Loucy (cell line): ENCODE results near the gene TCEAL1.
A peak's percentile ranks its signal among the peaks of the same experiment; 100 is the strongest.
"Not testable (repeated sequence)": the region's sequence is repeated elsewhere in the genome, so short reads cannot be mapped to it uniquely, and the experiment has no call there.

Source experiments
- H2AFZ ChIP-seq: fragments of 200-600 bp; sonication (generic); 2 replicates; pipeline ENCODE4 v1.6.0; 2016; ENCODE audit warnings: antibody characterized with exemption, mild to moderate bottlenecking, low read length, moderate library complexity
- H3F3A ChIP-seq: fragments of 200-600 bp; 2 replicates; pipeline ENCODE4 v1.6.0; 2016; ENCODE audit warnings: antibody characterized with exemption, low read depth, mild to moderate bottlenecking
- H3K27me3 ChIP-seq: fragments of 200-600 bp; sonication (generic); 2 replicates; pipeline ENCODE4 v1.6.1; 2014; ENCODE audit warnings: low read length, mild to moderate bottlenecking; ENCODE audit not compliant: insufficient read depth, poor library complexity, severe bottlenecking
- H3K36me3 ChIP-seq: fragments of 200-600 bp; sonication (generic); 2 replicates; pipeline ENCODE4 v1.6.1; 2016; ENCODE audit warnings: low read length; ENCODE audit not compliant: insufficient read depth
- H3K4me1 ChIP-seq: fragments of 200-600 bp; sonication (generic); 2 replicates; pipeline ENCODE4 v1.5.1; 2014; ENCODE audit warnings: low read length, mild to moderate bottlenecking; ENCODE audit not compliant: insufficient read depth, poor library complexity, severe bottlenecking
- H3K4me2 ChIP-seq: fragments of 200-600 bp; sonication (generic); 2 replicates; pipeline ENCODE4 v1.6.0; 2014; ENCODE audit warnings: antibody characterized with exemption, low read length, low read depth, mild to moderate bottlenecking; ENCODE audit not compliant: poor library complexity, severe bottlenecking
- H3K4me3 ChIP-seq: fragments of 200-600 bp; sonication (generic); 2 replicates; pipeline ENCODE4 v1.5.1; 2014; ENCODE audit warnings: low read length, mild to moderate bottlenecking, mixed read lengths; ENCODE audit not compliant: poor library complexity, severe bottlenecking
- H3K79me2 ChIP-seq: fragments of 200-600 bp; sonication (generic); 2 replicates; pipeline ENCODE4 v1.6.1; 2014; ENCODE audit warnings: low read length; ENCODE audit not compliant: insufficient read depth
- H3K9ac ChIP-seq: fragments of 200-600 bp; sonication (generic); 2 replicates; pipeline ENCODE4 v1.6.0; 2014; ENCODE audit warnings: mild to moderate bottlenecking, low read depth, low read length, moderate library complexity; ENCODE audit not compliant: poor library complexity, severe bottlenecking
- H3K9me2 ChIP-seq: fragments of 200-600 bp; sonication (generic); replicated peaks from 2 replicates; pipeline ENCODE4 v1.6.1; 2016; ENCODE audit warnings: low read depth, low read length, mixed read lengths
- H3K9me3 ChIP-seq: fragments of 200-600 bp; sonication (generic); 2 replicates; pipeline ENCODE4 v1.6.1; 2014; ENCODE audit warnings: mild to moderate bottlenecking, antibody characterized with exemption, low read length, low read depth; ENCODE audit not compliant: insufficient read depth
- H4K20me1 ChIP-seq: fragments of 200-600 bp; sonication (generic); 2 replicates; pipeline ENCODE4 v1.6.0; 2014; ENCODE audit warnings: antibody characterized with exemption, low read length, mild to moderate bottlenecking; ENCODE audit not compliant: insufficient read depth, poor library complexity, severe bottlenecking
- EZH2phosphoT487 ChIP-seq: fragments of 200-600 bp; IDR thresholded peaks from 2 replicates; pipeline ENCODE4 v1.6.1; 2018; ENCODE audit warnings: antibody characterized with exemption, mild to moderate bottlenecking, moderate library complexity, borderline replicate concordance
- TF ChIP-seq, protein P1 (sequence below): fragments of 200-600 bp; sonication (generic); conservative IDR thresholded peaks from 2 replicates; pipeline ENCODE4 v1.5.1; 2014; ENCODE audit warnings: mild to moderate bottlenecking, antibody characterized with exemption, low read length

Gene TCEAL1

GRCh38 chrX:103586314-103586646 lies 42.5 kb upstream of the TCEAL1 start:
- Histone ChIP-seq H3K4me1 (peaks cover 12% of the 10 kb centered on the region), H3F3A (no peaks in the 10 kb centered on the region), H3K9me3 (no peaks in the 10 kb centered on the region), H3K9ac (peak overlapping the region; percentile 78), H3K36me3 (no peaks in the 10 kb centered on the region), H3K79me2 (no peaks in the 10 kb centered on the region; the same call in 1 of the 2 replicates), H3K4me3 (peak overlapping the region; percentile 91), H4K20me1 (no peaks in the 10 kb centered on the region), H3K9me2 (no peaks in the 10 kb centered on the region), H2AFZ (no peak overlapping the region), H3K4me2 (peak overlapping the region; percentile 80), H3K27me3 (no peaks in the 10 kb centered on the region)
- TF ChIP-seq, protein P1, sequence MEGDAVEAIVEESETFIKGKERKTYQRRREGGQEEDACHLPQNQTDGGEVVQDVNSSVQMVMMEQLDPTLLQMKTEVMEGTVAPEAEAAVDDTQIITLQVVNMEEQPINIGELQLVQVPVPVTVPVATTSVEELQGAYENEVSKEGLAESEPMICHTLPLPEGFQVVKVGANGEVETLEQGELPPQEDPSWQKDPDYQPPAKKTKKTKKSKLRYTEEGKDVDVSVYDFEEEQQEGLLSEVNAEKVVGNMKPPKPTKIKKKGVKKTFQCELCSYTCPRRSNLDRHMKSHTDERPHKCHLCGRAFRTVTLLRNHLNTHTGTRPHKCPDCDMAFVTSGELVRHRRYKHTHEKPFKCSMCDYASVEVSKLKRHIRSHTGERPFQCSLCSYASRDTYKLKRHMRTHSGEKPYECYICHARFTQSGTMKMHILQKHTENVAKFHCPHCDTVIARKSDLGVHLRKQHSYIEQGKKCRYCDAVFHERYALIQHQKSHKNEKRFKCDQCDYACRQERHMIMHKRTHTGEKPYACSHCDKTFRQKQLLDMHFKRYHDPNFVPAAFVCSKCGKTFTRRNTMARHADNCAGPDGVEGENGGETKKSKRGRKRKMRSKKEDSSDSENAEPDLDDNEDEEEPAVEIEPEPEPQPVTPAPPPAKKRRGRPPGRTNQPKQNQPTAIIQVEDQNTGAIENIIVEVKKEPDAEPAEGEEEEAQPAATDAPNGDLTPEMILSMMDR = no peak
- TF ChIP-seq EZH2phosphoT487 = no peak

DNA sequence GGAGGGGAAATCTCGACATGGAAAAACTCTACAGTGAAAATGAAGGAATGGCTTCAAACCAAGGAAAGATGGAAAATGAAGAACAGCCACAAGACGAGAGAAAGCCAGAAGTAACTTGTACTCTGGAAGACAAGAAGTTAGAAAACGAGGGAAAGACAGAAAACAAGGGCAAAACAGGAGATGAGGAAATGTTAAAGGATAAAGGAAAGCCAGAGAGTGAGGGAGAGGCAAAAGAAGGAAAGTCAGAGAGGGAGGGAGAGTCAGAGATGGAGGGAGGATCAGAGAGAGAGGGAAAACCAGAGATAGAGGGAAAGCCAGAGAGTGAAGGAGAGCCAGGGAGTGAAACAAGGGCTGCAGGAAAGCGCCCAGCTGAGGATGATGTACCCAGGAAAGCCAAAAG lies 42.1 kb upstream of the TCEAL1 start:
- H3K9me2 ChIP-seq = no peaks in the 10 kb centered on the region
- H3K27me3 ChIP-seq = no peaks in the 10 kb centered on the region
- no peaks in the 10 kb centered on the region; the same call in 1 of the 2 replicates for H3K79me2 ChIP-seq
- H3K9me3 ChIP-seq = no peaks in the 10 kb centered on the region
- no peaks in the 10 kb centered on the region for H4K20me1 ChIP-seq
- TF ChIP-seq, protein P1 = no peak
- TF ChIP-seq EZH2phosphoT487 = no peak
- H3F3A ChIP-seq = no peaks in the 10 kb centered on the region
- no peak overlapping the region for H2AFZ ChIP-seq
- H3K36me3 ChIP-seq = no peaks in the 10 kb centered on the region
- H3K4me3 ChIP-seq = peak overlapping the region; percentile 91
- H3K9ac ChIP-seq = peak overlapping the region; percentile 78
- H3K4me1 ChIP-seq = peaks cover 12% of the 10 kb centered on the region
- H3K4me2 ChIP-seq = peak overlapping the region; percentile 80

DNA sequence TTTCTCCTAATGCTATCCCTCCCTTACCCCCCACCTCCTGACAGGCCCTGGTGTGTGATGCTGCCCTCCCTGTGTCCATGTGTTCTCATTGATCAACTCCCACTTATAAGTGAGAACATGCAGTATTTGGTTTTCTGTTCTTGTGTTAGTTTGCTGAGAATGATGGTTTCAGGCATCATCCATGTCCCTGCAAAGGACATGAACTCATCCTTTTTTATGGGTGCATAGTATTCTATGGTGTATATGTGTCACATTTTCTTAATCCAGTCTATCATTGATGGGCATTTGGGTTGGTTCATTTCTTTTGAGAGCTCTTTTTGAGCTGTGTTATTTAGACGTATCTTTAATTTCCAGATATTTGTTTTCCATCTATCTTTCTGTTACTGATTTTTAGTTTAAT lies 36.5 kb upstream of the TCEAL1 start:
- not testable (repeated sequence) for H3K4me2 ChIP-seq, H3K27me3 ChIP-seq, H3K9ac ChIP-seq, H2AFZ ChIP-seq, H3K79me2 ChIP-seq, H3K9me2 ChIP-seq, H4K20me1 ChIP-seq, H3K36me3 ChIP-seq, H3K4me1 ChIP-seq, H3F3A ChIP-seq, H3K4me3 ChIP-seq, H3K9me3 ChIP-seq

- not testable (repeated sequence) for H3F3A ChIP-seq, H3K36me3 ChIP-seq, H3K9me2 ChIP-seq, H4K20me1 ChIP-seq, H3K27me3 ChIP-seq, H3K79me2 ChIP-seq, H2AFZ ChIP-seq, H3K4me1 ChIP-seq, H3K4me2 ChIP-seq, H3K9me3 ChIP-seq, H3K4me3 ChIP-seq, H3K9ac ChIP-seq
Observed at GRCh38 chrX:103595202-103595601, 33.6 kb upstream of the TCEAL1 start.
